Measurements from ENCODE around the gene DCHS1. TPM values are rescaled to one million over a fixed set of nuclear protein-coding genes. Genes with fewer than 3 reads are reported as not detected.

Gene DCHS1
- total and polyA plus RNA-seq, 4 donors = 0.68 to 8.9 (median 5.8) TPM

DNA sequence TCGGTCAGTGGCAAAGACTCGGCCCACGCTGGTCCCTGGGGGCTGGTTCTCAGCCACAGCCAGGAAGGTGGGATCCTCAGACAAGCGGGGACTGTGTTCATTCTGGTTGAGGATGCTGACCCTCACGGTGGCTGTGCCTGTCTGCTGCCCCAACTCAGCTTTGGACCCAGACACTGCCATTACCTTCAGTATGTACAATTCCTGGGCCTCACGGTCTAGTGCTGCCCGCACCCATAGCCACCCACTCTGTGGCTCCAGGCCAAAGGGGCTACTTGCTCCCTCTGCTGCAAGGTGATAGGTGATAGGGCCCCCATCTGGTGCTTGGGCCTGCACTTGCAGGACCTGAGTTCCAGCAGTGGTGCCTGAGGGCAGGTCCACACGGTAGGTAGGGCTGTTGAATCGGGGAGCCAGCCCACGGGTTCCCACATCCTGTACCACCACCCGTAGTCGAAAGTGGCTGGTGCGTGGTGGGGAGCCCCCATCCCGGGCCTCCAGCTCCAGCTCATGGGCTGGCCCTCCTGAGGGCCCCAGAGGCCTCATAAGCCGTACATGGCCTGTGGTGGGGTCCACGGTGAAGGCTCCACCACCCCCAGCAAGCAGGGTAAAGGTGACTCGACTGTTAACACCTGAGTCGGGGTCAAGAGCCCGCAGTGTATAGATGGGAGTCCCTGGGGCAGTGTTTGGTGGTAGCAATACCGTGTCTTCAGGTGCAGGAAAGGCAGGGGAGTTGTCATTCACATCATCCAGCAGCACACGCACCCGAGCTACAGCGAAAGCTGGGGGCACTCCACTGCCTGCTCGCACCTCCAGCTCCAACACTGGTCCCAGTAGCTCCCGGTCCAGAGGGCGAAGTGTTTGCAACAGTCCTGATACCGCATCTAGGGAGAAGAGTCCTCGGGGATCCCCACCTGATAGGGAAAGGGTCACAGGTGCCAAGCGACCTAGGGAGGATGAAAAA, 23.2 kb downstream of the DCHS1 start:
- no peak for TF ChIP-seq JUND (IDR thresholded peaks at IDR 0.05)
- TF ChIP-seq RAD21 (IDR thresholded peaks at IDR 0.05) = no peak
- TF ChIP-seq SP1 (IDR thresholded peaks at IDR 0.05) = no peak
- TF ChIP-seq REST (IDR thresholded peaks at IDR 0.05) = no peak
- no peak for TF ChIP-seq NR2F2 (IDR thresholded peaks at IDR 0.05)
- TF ChIP-seq TAF1 (conservative IDR thresholded peaks at IDR 0.05) = no peak
- TF ChIP-seq YY1 (IDR thresholded peaks at IDR 0.05) = no peak
- TF ChIP-seq, protein P1, sequence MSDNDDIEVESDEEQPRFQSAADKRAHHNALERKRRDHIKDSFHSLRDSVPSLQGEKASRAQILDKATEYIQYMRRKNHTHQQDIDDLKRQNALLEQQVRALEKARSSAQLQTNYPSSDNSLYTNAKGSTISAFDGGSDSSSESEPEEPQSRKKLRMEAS (IDR thresholded peaks at IDR 0.05) = no peak
- TF ChIP-seq FOXA2 (IDR thresholded peaks at IDR 0.05) = no peak
- no peak for DNase-seq (ENCODE audit: low spot score)
- Histone ChIP-seq H3K9ac (ENCODE audit: low read depth in 1 of 2, low read length in 2 of 2) (no peak overlapping the region), H3K4me3 (ENCODE audit: low read depth in 1 of 3, low read length in 3 of 3) (no peak overlapping the region), H3K27me3 (ENCODE audit: control insufficient read depth in 4 of 4, insufficient read depth in 4 of 4, low read length in 3 of 4) (no peaks in the 10 kb centered on the region), H3K4me1 (ENCODE audit: control insufficient read depth in 4 of 4, insufficient read depth in 4 of 4, low read length in 3 of 4) (peaks cover 4 to 29% (median 18%) of the 10 kb centered on the region in 4 donors), H3K36me3 (ENCODE audit: control insufficient read depth in 4 of 4, insufficient read depth in 3 of 4, low read depth in 1 of 4, low read length in 3 of 4) (no peaks in the 10 kb centered on the region), H3K27ac (ENCODE audit: low read depth in 1 of 2, low read length in 2 of 2) (no peak overlapping the region), H3K9me3 (ENCODE audit: control insufficient read depth in 4 of 4, low read length in 3 of 4) (no peaks in the 10 kb centered on the region)
- WGBS = 96% methylated on average over 29 of the region's 29 CpGs

DNA sequence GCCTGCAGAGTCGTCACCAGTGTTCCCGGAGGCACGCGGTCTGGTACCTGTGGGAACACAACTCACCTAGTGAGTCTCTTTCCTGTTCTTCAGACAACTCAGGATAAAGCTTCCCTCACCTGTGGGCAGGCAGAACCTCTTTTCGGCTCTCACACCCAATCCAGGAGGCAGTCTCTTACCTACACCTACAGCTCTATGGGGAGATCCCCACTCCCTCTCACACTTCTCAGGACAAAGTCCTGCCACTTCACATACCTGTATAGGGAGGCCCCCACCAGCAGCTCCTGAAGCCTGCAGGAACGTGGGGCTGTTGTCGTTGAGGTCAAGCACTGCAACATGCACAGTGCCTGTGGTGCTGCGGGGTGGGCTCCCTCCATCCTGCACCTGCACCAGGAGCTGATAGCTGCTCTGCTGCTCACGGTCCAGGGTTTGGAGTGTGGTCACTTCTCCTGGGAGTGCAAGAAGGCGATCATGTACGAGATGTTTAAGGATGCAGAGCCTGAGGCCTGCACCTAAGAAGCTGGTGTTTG, 24.2 kb downstream of the DCHS1 start:
- no peak for TF ChIP-seq RXRA (IDR thresholded peaks at IDR 0.05)
- no peak for TF ChIP-seq FOXA2 (IDR thresholded peaks at IDR 0.05)
- no peak for TF ChIP-seq SP1 (IDR thresholded peaks at IDR 0.05)
- no peak for TF ChIP-seq HNF4G (IDR thresholded peaks at IDR 0.05)
- no peak for TF ChIP-seq TAF1 (conservative IDR thresholded peaks at IDR 0.05)
- TF ChIP-seq FOXA1 (IDR thresholded peaks at IDR 0.05) = no peak
- TF ChIP-seq REST (IDR thresholded peaks at IDR 0.05) = no peak
- TF ChIP-seq, protein P2, sequence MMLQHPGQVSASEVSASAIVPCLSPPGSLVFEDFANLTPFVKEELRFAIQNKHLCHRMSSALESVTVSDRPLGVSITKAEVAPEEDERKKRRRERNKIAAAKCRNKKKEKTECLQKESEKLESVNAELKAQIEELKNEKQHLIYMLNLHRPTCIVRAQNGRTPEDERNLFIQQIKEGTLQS (IDR thresholded peaks at IDR 0.05) = no peak
- TF ChIP-seq CTCF (IDR thresholded peaks at IDR 0.05; ENCODE audit: low read depth, low read length, missing input control) = no peak
- no peak for TF ChIP-seq HNF4A (conservative IDR thresholded peaks at IDR 0.05)
- no peak for TF ChIP-seq NR2F2 (IDR thresholded peaks at IDR 0.05)
- no peak for TF ChIP-seq YY1 (IDR thresholded peaks at IDR 0.05)
- TF ChIP-seq JUND (IDR thresholded peaks at IDR 0.05) = no peak
- H3K27ac ChIP-seq (ENCODE audit: low read depth in 1 of 2, low read length in 2 of 2) = no peak overlapping the region
- no peaks in the 10 kb centered on the region for H3K36me3 ChIP-seq (ENCODE audit: control insufficient read depth in 4 of 4, insufficient read depth in 3 of 4, low read depth in 1 of 4, low read length in 3 of 4)
- 88% methylated on average over 11 of the region's 11 CpGs for WGBS
- DNase-seq (ENCODE audit: low spot score) = no peak
- H3K9ac ChIP-seq (ENCODE audit: low read depth in 1 of 2, low read length in 2 of 2) = no peak overlapping the region
- H3K9me3 ChIP-seq (ENCODE audit: control insufficient read depth in 4 of 4, low read length in 3 of 4) = no peaks in the 10 kb centered on the region
- H3K4me1 ChIP-seq (ENCODE audit: control insufficient read depth in 4 of 4, insufficient read depth in 4 of 4, low read length in 3 of 4) = peaks cover 3 to 26% (median 14%) of the 10 kb centered on the region in 4 donors
- H3K4me3 ChIP-seq (ENCODE audit: low read depth in 1 of 3, low read length in 3 of 3) = no peak overlapping the region
- H3K27me3 ChIP-seq (ENCODE audit: control insufficient read depth in 4 of 4, insufficient read depth in 4 of 4, low read length in 3 of 4) = no peaks in the 10 kb centered on the region
